Vagina (tissue), 2 donors: ENCODE measurements around the gene HOTAIR. TPM values are rescaled to one million over a fixed set of nuclear protein-coding genes. Genes with fewer than 3 reads are reported as not detected.

Experiments used
- DNase-seq, 2 donors: peaks; one replicate each; pipeline ENCODE4 v3.0.0-alpha.2; 2017; ENCODE audit errors: extremely low spot score in 2 of 2
- H3K27ac ChIP-seq: fragments of 200-600 bp; sonication (generic); one replicate; pipeline ENCODE4 v1.5.1; 2019
- H3K27me3 ChIP-seq: fragments of 200-600 bp; sonication (generic); one replicate; pipeline ENCODE4 v1.5.1; 2019
- H3K36me3 ChIP-seq, 2 donors: fragments of 200-600 bp; sonication (generic); one replicate each; pipeline ENCODE4 v1.5.1; 2017 to 2019
- H3K4me1 ChIP-seq: fragments of 200-600 bp; sonication (generic); one replicate; pipeline ENCODE4 v1.5.1; 2019
- H3K4me3 ChIP-seq, 2 donors: fragments of 200-600 bp; sonication (generic); 1 replicate in 1 of 2; 2 replicates in 1 of 2; pipeline ENCODE4 v1.5.1; 2016 to 2019
- H3K9me3 ChIP-seq: fragments of 200-600 bp; sonication (generic); one replicate; pipeline ENCODE4 v1.5.1; 2019
- CTCF ChIP-seq, 3 experiments: fragments of 450-650 bp in 2 of 3; fragments of 200-600 bp in 1 of 3; sonication (generic) in 1 of 3; IDR thresholded peaks; one replicate each; pipeline ENCODE4 v1.5.1; 2017 to 2019; ENCODE audit warnings: antibody characterized with exemption in 3 of 3, mild to moderate bottlenecking in 2 of 3, moderate library complexity in 2 of 3
- POLR2A ChIP-seq, 2 donors: fragments of 450-650 bp; IDR thresholded peaks; one replicate each; pipeline ENCODE4 v1.6.1; 2017; ENCODE audit warnings: antibody characterized with exemption in 2 of 2, mild to moderate bottlenecking in 2 of 2, moderate library complexity in 2 of 2
- POLR2AphosphoS5 ChIP-seq, 2 donors: sonication (generic); formaldehyde crosslinking; IDR thresholded peaks; one replicate each; pipeline ENCODE4 v1.9.0; 2017; ENCODE audit warnings: antibody characterized with exemption in 2 of 2, mild to moderate bottlenecking in 2 of 2, low read depth in 1 of 2; ENCODE audit not compliant: insufficient read depth in 1 of 2
- intact Hi-C: fragments of 100-400 bp; cut with DNase I; formaldehyde crosslinking; loops from one replicate; pipeline ENCODE4 v1.15.1; 2023
- total RNA-seq: library from RNA; depleted of rRNA; stranded (reverse); fragments of >200 nt; gene quantifications from one replicate; pipeline ENCODE4 v1.2.3, GENCODE V29; 2016

The HOTAIR gene
- total RNA-seq, 1 donor from 2014 or later: not detected

GRCh38 chr12:53951577-53952334, 23.0 kb downstream of the HOTAIR start:
- Histone ChIP-seq H3K4me1 (peaks cover 13% of the 10 kb centered on the region), H3K4me3 (no peak overlapping the region)

GRCh38 chr12:53950789-53951576, 23.8 kb downstream of the HOTAIR start:
- Histone ChIP-seq H3K36me3 (no peaks in the 10 kb centered on the region), H3K9me3 (no peaks in the 10 kb centered on the region), H3K27me3 (peaks cover 33% of the 10 kb centered on the region), H3K27ac (no peak overlapping the region), H3K4me1 (peaks cover 13% of the 10 kb centered on the region), H3K4me3 (no peak overlapping the region)
- DNase-seq: no peak
- no peak for TF ChIP-seq POLR2AphosphoS5 (IDR thresholded peaks at IDR 0.05; ENCODE audit: insufficient read depth in 1 of 2, low read depth in 1 of 2)
- intact Hi-C loops: no loop called here

More at GRCh38 chr12:53951577-53952334, 23.0 kb downstream of the HOTAIR start:
- Histone ChIP-seq H3K27ac (no peak overlapping the region), H3K27me3 (peaks cover 33% of the 10 kb centered on the region), H3K9me3 (no peaks in the 10 kb centered on the region), H3K36me3 (no peaks in the 10 kb centered on the region)
- no peak for TF ChIP-seq CTCF (IDR thresholded peaks at IDR 0.05)
- no peak for TF ChIP-seq POLR2AphosphoS5 (IDR thresholded peaks at IDR 0.05; ENCODE audit: insufficient read depth in 1 of 2, low read depth in 1 of 2)
- no peak for TF ChIP-seq POLR2A (IDR thresholded peaks at IDR 0.05)
- no peak for DNase-seq
- intact Hi-C loops: no loop called here

- Histone ChIP-seq H3K27ac (no peak overlapping the region), H3K36me3 (no peaks in the 10 kb centered on the region), H3K27me3 (peaks cover 31% of the 10 kb centered on the region), H3K4me1 (peaks cover 13% of the 10 kb centered on the region), H3K9me3 (no peaks in the 10 kb centered on the region), H3K4me3 (no peak overlapping the region)
- no peak for TF ChIP-seq POLR2A (IDR thresholded peaks at IDR 0.05)
- TF ChIP-seq POLR2AphosphoS5 (IDR thresholded peaks at IDR 0.05; ENCODE audit: insufficient read depth in 1 of 2, low read depth in 1 of 2): no peak
- no peak for TF ChIP-seq CTCF (IDR thresholded peaks at IDR 0.05)
- no peak for DNase-seq
- intact Hi-C loops: no loop called here
These were observed 24.3 kb downstream of the HOTAIR start for GRCh38 chr12:53950437-53950773.

- no peak overlapping the region for H3K4me3 ChIP-seq
- H3K27me3 ChIP-seq: peaks cover 25% of the 10 kb centered on the region
- TF ChIP-seq POLR2A (IDR thresholded peaks at IDR 0.05) (no peak), POLR2AphosphoS5 (IDR thresholded peaks at IDR 0.05; ENCODE audit: insufficient read depth in 1 of 2, low read depth in 1 of 2) (no peak), CTCF (IDR thresholded peaks at IDR 0.05) (no peak)
- intact Hi-C loops: no loop called here
- no peak for DNase-seq
- no peaks in the 10 kb centered on the region for H3K36me3 ChIP-seq
- peaks cover 13% of the 10 kb centered on the region for H3K4me1 ChIP-seq
- H3K9me3 ChIP-seq: no peaks in the 10 kb centered on the region
- H3K27ac ChIP-seq: no peak overlapping the region
These were observed 24.9 kb downstream of the HOTAIR start for GRCh38 chr12:53949631-53950436.
